Neural progenitor cell (in vitro differentiated cells): ENCODE measurements around the gene TEX19. TPM values are rescaled to one million over a fixed set of nuclear protein-coding genes. Genes with fewer than 3 reads are reported as not detected.
"Not testable (repeated sequence)": the region's sequence is repeated elsewhere in the genome, so short reads cannot be mapped to it uniquely, and the experiment has no call there.

Source experiments
- DNase-seq: peaks from one replicate; pipeline ENCODE4 v3.0.0-alpha.2; 2016; ENCODE audit warnings: low spot score
- H2AFZ ChIP-seq: fragments of 200-600 bp; sonication (generic); replicated peaks from 2 replicates; pipeline ENCODE4 v1.6.1; 2016; ENCODE audit warnings: antibody characterized with exemption
- H3F3A ChIP-seq: fragments of 200-600 bp; sonication (generic); 2 replicates; pipeline ENCODE4 v1.6.1; 2016; ENCODE audit warnings: antibody characterized with exemption, low read depth
- H3K27ac ChIP-seq: fragments of 200-600 bp; sonication (generic); 2 replicates; pipeline ENCODE4 v1.5.1; 2016; ENCODE audit warnings: mild to moderate bottlenecking
- H3K27me3 ChIP-seq: fragments of 200-600 bp; sonication (generic); 2 replicates; pipeline ENCODE4 v1.6.1; 2016; ENCODE audit warnings: mild to moderate bottlenecking, moderate library complexity
- H3K36me3 ChIP-seq: fragments of 200-600 bp; sonication (generic); 2 replicates; pipeline ENCODE4 v1.5.1; 2016
- H3K4me1 ChIP-seq: fragments of 200-600 bp; sonication (generic); 2 replicates; pipeline ENCODE4 v1.6.1; 2016; ENCODE audit warnings: mixed run types
- H3K4me2 ChIP-seq: fragments of 200-600 bp; sonication (generic); 2 replicates; pipeline ENCODE4 v1.6.1; 2016
- H3K4me3 ChIP-seq: fragments of 200-600 bp; sonication (generic); 2 replicates; pipeline ENCODE4 v1.5.1; 2016
- H3K79me2 ChIP-seq: fragments of 200-600 bp; sonication (generic); 2 replicates; pipeline ENCODE4 v1.6.1; 2016; ENCODE audit warnings: low read depth
- H3K9ac ChIP-seq: fragments of 200-600 bp; sonication (generic); 2 replicates; pipeline ENCODE4 v1.6.1; 2016
- H3K9me3 ChIP-seq: fragments of 200-600 bp; sonication (generic); 2 replicates; pipeline ENCODE4 v1.5.1; 2016; ENCODE audit warnings: low read depth
- H4K20me1 ChIP-seq: fragments of 200-600 bp; sonication (generic); 2 replicates; pipeline ENCODE4 v1.6.1; 2016; ENCODE audit warnings: low read depth
- H3K27ac Mint-ChIP-seq: 3 replicates; pipeline ENCODE4 v1.8.0; 2021; ENCODE audit warnings: mixed read lengths
- H3K27me3 Mint-ChIP-seq: 2 replicates; pipeline ENCODE4 v1.8.0; 2022; ENCODE audit warnings: low read depth, mild to moderate bottlenecking, inconsistent platforms, moderate library complexity, mixed read lengths; ENCODE audit not compliant: insufficient read depth
- H3K36me3 Mint-ChIP-seq: 3 replicates; pipeline ENCODE4 v1.8.0; 2021; ENCODE audit warnings: mixed read lengths
- H3K4me1 Mint-ChIP-seq: 3 replicates; pipeline ENCODE4 v1.8.0; 2021; ENCODE audit warnings: mixed read lengths
- H3K4me3 Mint-ChIP-seq: 3 replicates; pipeline ENCODE4 v1.8.0; 2021; ENCODE audit warnings: mild to moderate bottlenecking, moderate library complexity, mixed read lengths
- H3K9me3 Mint-ChIP-seq: 3 replicates; pipeline ENCODE4 v1.8.0; 2020; ENCODE audit warnings: mixed read lengths
- CTCF ChIP-seq: fragments of 200-600 bp; sonication (generic); IDR thresholded peaks from 2 replicates; pipeline ENCODE4 v1.5.1; 2017; ENCODE audit warnings: antibody characterized with exemption, mild to moderate bottlenecking
- EZH2 ChIP-seq: fragments of 200-600 bp; sonication (generic); IDR thresholded peaks from 2 replicates; pipeline ENCODE4 v1.6.1; 2017; ENCODE audit warnings: antibody characterized with exemption, mild to moderate bottlenecking, moderate library complexity
- EZH2phosphoT487 ChIP-seq: fragments of 200-600 bp; sonication (generic); IDR thresholded peaks from 2 replicates; pipeline ENCODE4 v1.6.1; 2017; ENCODE audit warnings: antibody characterized with exemption
- total RNA-seq: library from RNA; depleted of rRNA; stranded (reverse); fragments of >200 nt; gene quantifications from 2 replicates; pipeline ENCODE4 v1.2.3, GENCODE V29; 2015; ENCODE audit warnings: low replicate concordance

Gene TEX19
- total RNA-seq, 1 donor from 2014 or later = not detected

GRCh38 chr17:82344175-82344907 lies 14.7 kb upstream of the TEX19 start:
- H3K4me1 Mint-ChIP-seq = peaks cover 30% of the 10 kb centered on the region
- H3K9me3 Mint-ChIP-seq = peaks cover 6% of the 10 kb centered on the region
- H3K9ac ChIP-seq = no peak overlapping the region
- H3K9me3 ChIP-seq = no peaks in the 10 kb centered on the region
- H3K79me2 ChIP-seq = no peaks in the 10 kb centered on the region
- H3K27ac Mint-ChIP-seq = no peak overlapping the region
- H3K4me2 ChIP-seq = no peak overlapping the region
- H3K4me3 ChIP-seq = no peak overlapping the region
- TF ChIP-seq EZH2phosphoT487 (no peak), CTCF (no peak), EZH2 (no peak)
- no peak overlapping the region for H3K4me3 Mint-ChIP-seq
- peaks cover 19% of the 10 kb centered on the region for H3K4me1 ChIP-seq
- H3K27me3 Mint-ChIP-seq = peaks cover 20% of the 10 kb centered on the region
- peaks cover 4% of the 10 kb centered on the region for H3K27me3 ChIP-seq
- DNase-seq = no peak
- no peak overlapping the region for H3K27ac ChIP-seq
- H2AFZ ChIP-seq = no peak overlapping the region
- no peaks in the 10 kb centered on the region for H4K20me1 ChIP-seq
- H3K36me3 ChIP-seq = no peaks in the 10 kb centered on the region
- no peaks in the 10 kb centered on the region for H3K36me3 Mint-ChIP-seq
- H3F3A ChIP-seq = peaks cover 10% of the 10 kb centered on the region

- Mint-ChIP-seq H3K27ac (no peak overlapping the region), H3K4me1 (peaks cover 31% of the 10 kb centered on the region), H3K9me3 (peaks cover 6% of the 10 kb centered on the region), H3K36me3 (no peaks in the 10 kb centered on the region), H3K4me3 (no peak overlapping the region), H3K27me3 (peaks cover 21% of the 10 kb centered on the region)
- no peak overlapping the region for H3K9ac ChIP-seq
- no peak overlapping the region for H3K27ac ChIP-seq
- H3K4me1 ChIP-seq = peaks cover 19% of the 10 kb centered on the region
- no peaks in the 10 kb centered on the region for H3K36me3 ChIP-seq
- no peaks in the 10 kb centered on the region for H3K27me3 ChIP-seq
- no peaks in the 10 kb centered on the region for H4K20me1 ChIP-seq
- TF ChIP-seq EZH2phosphoT487 (no peak), CTCF (no peak)
- H3K4me2 ChIP-seq = no peak overlapping the region
- no peaks in the 10 kb centered on the region for H3K9me3 ChIP-seq
- H3K4me3 ChIP-seq = no peak overlapping the region
- peaks cover 10% of the 10 kb centered on the region for H3F3A ChIP-seq
- H3K79me2 ChIP-seq = no peaks in the 10 kb centered on the region
- H2AFZ ChIP-seq = no peak overlapping the region
- DNase-seq = no peak
These were observed 13.7 kb upstream of the TEX19 start for GRCh38 chr17:82345151-82345976.

GRCh38 chr17:82346342-82347300 lies 12.4 kb upstream of the TEX19 start:
- no peaks in the 10 kb centered on the region for H3K36me3 Mint-ChIP-seq
- Histone ChIP-seq H3K27ac (no peak overlapping the region), H3K79me2 (no peaks in the 10 kb centered on the region), H3K4me3 (no peak overlapping the region), H4K20me1 (no peaks in the 10 kb centered on the region), H3K4me1 (peaks cover 19% of the 10 kb centered on the region), H3K9me3 (no peaks in the 10 kb centered on the region), H3K36me3 (no peaks in the 10 kb centered on the region), H3K27me3 (no peaks in the 10 kb centered on the region), H2AFZ (no peak overlapping the region), H3F3A (peaks cover 10% of the 10 kb centered on the region), H3K9ac (no peak overlapping the region), H3K4me2 (no peak overlapping the region)
- H3K4me1 Mint-ChIP-seq = peaks cover 37% of the 10 kb centered on the region
- DNase-seq = no peak
- H3K27ac Mint-ChIP-seq = peak overlapping the region; percentile 6
- H3K27me3 Mint-ChIP-seq = peaks cover 15% of the 10 kb centered on the region
- TF ChIP-seq EZH2phosphoT487 = no peak
- TF ChIP-seq EZH2 = no peak
- TF ChIP-seq CTCF = no peak
- peak overlapping the region; percentile 10 for H3K4me3 Mint-ChIP-seq
- H3K9me3 Mint-ChIP-seq = no peaks in the 10 kb centered on the region

- not testable (repeated sequence) for H3K4me3 Mint-ChIP-seq, H3F3A ChIP-seq, H3K27me3 Mint-ChIP-seq, H3K27ac ChIP-seq, H3K79me2 ChIP-seq, H3K4me2 ChIP-seq, DNase-seq, H3K36me3 Mint-ChIP-seq, H4K20me1 ChIP-seq, H3K9me3 ChIP-seq, H3K4me3 ChIP-seq, H2AFZ ChIP-seq, H3K9me3 Mint-ChIP-seq, H3K36me3 ChIP-seq, H3K9ac ChIP-seq, H3K27me3 ChIP-seq, H3K27ac Mint-ChIP-seq
- peaks cover 36% of the 10 kb centered on the region for H3K4me1 Mint-ChIP-seq
- H3K4me1 ChIP-seq = peaks cover 13% of the 10 kb centered on the region
These were observed 11.1 kb upstream of the TEX19 start for GRCh38 chr17:82347994-82348393.
